ENCODE data around the gene FES.
"Not testable (repeated sequence)": the region's sequence is repeated elsewhere in the genome, so short reads cannot be mapped to it uniquely, and the experiment has no call there.

The FES gene

GRCh38 chr15:90921887-90922286 is 37.6 kb downstream of the FES start:
- DNase-seq (ENCODE audit: low read depth): no peak
- no peak for TF ChIP-seq MAX (IDR thresholded peaks at IDR 0.05; ENCODE audit: low read depth, low read length)
- TF ChIP-seq CTCF (IDR thresholded peaks at IDR 0.05; ENCODE audit: low read depth, low read length): no peak
- TF ChIP-seq MYC (IDR thresholded peaks at IDR 0.05; ENCODE audit: low read depth, low read length): no peak
- no peak for TF ChIP-seq POLR2A (IDR thresholded peaks at IDR 0.05; ENCODE audit: extremely low read depth, insufficient read length)
- H3K4me3 ChIP-seq (ENCODE audit: low read depth, low read length): no peak overlapping the region

GRCh38 chr15:90922712-90923322 is 38.5 kb downstream of the FES start:
- not testable (repeated sequence) for DNase-seq (ENCODE audit: low read depth); H3K4me3 ChIP-seq (ENCODE audit: low read depth, low read length)

- TF ChIP-seq CTCF (IDR thresholded peaks at IDR 0.05; ENCODE audit: low read depth, low read length) (no peak), MYC (IDR thresholded peaks at IDR 0.05; ENCODE audit: low read depth, low read length) (no peak)
- DNase-seq (ENCODE audit: low read depth): no peak
- H3K4me3 ChIP-seq (ENCODE audit: low read depth, low read length): no peak overlapping the region
These were observed 40.1 kb downstream of the FES start for GRCh38 chr15:90924375-90924774.

GRCh38 chr15:90926766-90927165 is 42.5 kb downstream of the FES start:
- not testable (repeated sequence) for DNase-seq (ENCODE audit: low read depth); H3K4me3 ChIP-seq (ENCODE audit: low read depth, low read length)

GRCh38 chr15:90928106-90928505 is 43.8 kb downstream of the FES start:
- H3K4me3 ChIP-seq (ENCODE audit: low read depth, low read length); DNase-seq (ENCODE audit: low read depth): not testable (repeated sequence)

GRCh38 chr15:90929246-90930019 is 45.1 kb downstream of the FES start:
- H3K4me3 ChIP-seq (ENCODE audit: low read depth, low read length): peak overlapping the region; percentile 69
- no peak for DNase-seq (ENCODE audit: low read depth)
- no peak for TF ChIP-seq POLR2A (IDR thresholded peaks at IDR 0.05; ENCODE audit: extremely low read depth, insufficient read length)

GRCh38 chr15:90930861-90931574 is 46.7 kb downstream of the FES start:
- peak overlapping the region; percentile 98 for H3K4me3 ChIP-seq (ENCODE audit: low read depth, low read length)
- no peak for TF ChIP-seq CTCF (IDR thresholded peaks at IDR 0.05; ENCODE audit: low read depth, low read length)
- no peak for TF ChIP-seq POLR2A (IDR thresholded peaks at IDR 0.05; ENCODE audit: extremely low read depth, insufficient read length)
- TF ChIP-seq MAX (IDR thresholded peaks at IDR 0.05; ENCODE audit: low read depth, low read length): no peak
- no peak for TF ChIP-seq MYC (IDR thresholded peaks at IDR 0.05; ENCODE audit: low read depth, low read length)
- no peak for DNase-seq (ENCODE audit: low read depth)

GRCh38 chr15:90931575-90931827 is 47.2 kb downstream of the FES start:
- no peak for TF ChIP-seq MAX (IDR thresholded peaks at IDR 0.05; ENCODE audit: low read depth, low read length)
- no peak for TF ChIP-seq CTCF (IDR thresholded peaks at IDR 0.05; ENCODE audit: low read depth, low read length)
- no peak for TF ChIP-seq POLR2A (IDR thresholded peaks at IDR 0.05; ENCODE audit: extremely low read depth, insufficient read length)
- TF ChIP-seq MYC (IDR thresholded peaks at IDR 0.05; ENCODE audit: low read depth, low read length): no peak
- DNase-seq (ENCODE audit: low read depth): no peak

More at GRCh38 chr15:90931575-90931827, 47.2 kb downstream of the FES start:
- H3K4me3 ChIP-seq (ENCODE audit: low read depth, low read length): peak overlapping the region; percentile 98

Data from NB4 (cell line).